ENCODE data around the gene PCNX2.

DNA sequence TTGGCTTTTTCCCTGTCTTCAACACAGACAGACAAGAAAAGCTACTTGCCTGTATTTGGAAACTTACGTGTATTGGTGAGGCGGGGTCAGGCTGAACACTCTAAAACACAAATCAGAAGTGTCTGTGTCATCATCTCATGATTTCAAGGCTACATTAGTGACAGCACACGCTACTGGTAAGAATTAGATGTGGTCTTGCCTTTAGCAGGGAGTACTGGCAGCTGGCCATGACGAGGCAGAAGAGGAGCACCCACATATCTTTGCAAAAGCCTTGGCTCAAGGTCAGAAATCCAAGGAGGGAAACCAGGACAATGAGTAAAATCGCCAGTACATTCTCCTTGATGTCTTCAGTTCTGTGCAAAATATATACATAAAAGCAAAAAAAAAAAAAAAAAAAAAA, 77.7 kb downstream of the PCNX2 start:
- TF ChIP-seq, protein P1, sequence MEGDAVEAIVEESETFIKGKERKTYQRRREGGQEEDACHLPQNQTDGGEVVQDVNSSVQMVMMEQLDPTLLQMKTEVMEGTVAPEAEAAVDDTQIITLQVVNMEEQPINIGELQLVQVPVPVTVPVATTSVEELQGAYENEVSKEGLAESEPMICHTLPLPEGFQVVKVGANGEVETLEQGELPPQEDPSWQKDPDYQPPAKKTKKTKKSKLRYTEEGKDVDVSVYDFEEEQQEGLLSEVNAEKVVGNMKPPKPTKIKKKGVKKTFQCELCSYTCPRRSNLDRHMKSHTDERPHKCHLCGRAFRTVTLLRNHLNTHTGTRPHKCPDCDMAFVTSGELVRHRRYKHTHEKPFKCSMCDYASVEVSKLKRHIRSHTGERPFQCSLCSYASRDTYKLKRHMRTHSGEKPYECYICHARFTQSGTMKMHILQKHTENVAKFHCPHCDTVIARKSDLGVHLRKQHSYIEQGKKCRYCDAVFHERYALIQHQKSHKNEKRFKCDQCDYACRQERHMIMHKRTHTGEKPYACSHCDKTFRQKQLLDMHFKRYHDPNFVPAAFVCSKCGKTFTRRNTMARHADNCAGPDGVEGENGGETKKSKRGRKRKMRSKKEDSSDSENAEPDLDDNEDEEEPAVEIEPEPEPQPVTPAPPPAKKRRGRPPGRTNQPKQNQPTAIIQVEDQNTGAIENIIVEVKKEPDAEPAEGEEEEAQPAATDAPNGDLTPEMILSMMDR (IDR thresholded peaks at IDR 0.05): no peak
- TF ChIP-seq ZFX (IDR thresholded peaks at IDR 0.05; ENCODE audit: borderline replicate concordance): no peak

All from 22Rv1 (cell line).